Naive thymus-derived CD4-positive, alpha-beta T cell (primary cell): ENCODE results near the gene MYO5A. TPM values are rescaled to one million over a fixed set of nuclear protein-coding genes. Genes with fewer than 3 reads are reported as not detected.

ENCODE experiments used
- ATAC-seq: fragments of 150-1000 bp; cut with Tn5 transposase; 2 replicates; pipeline ENCODE4 v1.10.0; 2021; ENCODE audit warnings: mild to moderate bottlenecking, moderate library complexity
- CTCF ChIA-PET: fragments of 350-600 bp; sonication (Branson Sonifier 250); formaldehyde crosslinking; loops from one replicate; lab custom pipeline; 2021; ENCODE audit warnings: antibody characterized with exemption; lab: Charles Lee
- POLR2A ChIA-PET: fragments of 350-600 bp; sonication (Branson Sonifier 250); formaldehyde crosslinking; loops from one replicate; lab custom pipeline; 2021; ENCODE audit warnings: antibody characterized with exemption, inconsistent platforms; lab: Charles Lee
- DNase-seq, 9 donors: peaks; one replicate each; pipeline versions ENCODE4 v3.0.0 to v3.0.0-alpha.2; 2020 to 2022; ENCODE audit warnings: mixed read lengths in 1 of 9
- H3K27ac ChIP-seq: one replicate; pipeline ENCODE4 v1.7.0; 2013; ENCODE audit warnings: mild to moderate bottlenecking, low read depth, low read length, moderate library complexity
- H3K27me3 ChIP-seq, 2 donors: one replicate each; pipeline ENCODE4 v1.7.0; 2013; ENCODE audit warnings: low read length in 2 of 2, mild to moderate bottlenecking in 2 of 2, moderate library complexity in 2 of 2; ENCODE audit not compliant: control insufficient read depth in 2 of 2, insufficient read depth in 2 of 2
- H3K36me3 ChIP-seq, 3 experiments: 1 replicate in 2 of 3; 2 replicates in 1 of 3; pipeline ENCODE4 v1.7.0; 2013; ENCODE audit warnings: low read length in 3 of 3, mild to moderate bottlenecking in 3 of 3, moderate library complexity in 1 of 3; ENCODE audit not compliant: insufficient read depth in 3 of 3, control insufficient read depth in 2 of 3
- H3K4me1 ChIP-seq, 2 donors: one replicate each; pipeline ENCODE4 v1.7.0; 2013; ENCODE audit warnings: low read length in 2 of 2, mild to moderate bottlenecking in 2 of 2, moderate library complexity in 1 of 2; ENCODE audit not compliant: control insufficient read depth in 2 of 2, insufficient read depth in 2 of 2
- H3K4me3 ChIP-seq: 2 replicates; pipeline ENCODE4 v1.7.0; 2013; ENCODE audit warnings: mild to moderate bottlenecking, low read length
- H3K9me3 ChIP-seq, 3 experiments: 1 replicate in 2 of 3; 2 replicates in 1 of 3; pipeline ENCODE4 v1.7.0; 2013; ENCODE audit warnings: low read length in 3 of 3; ENCODE audit not compliant: control insufficient read depth in 2 of 3
- H3K27ac Mint-ChIP-seq, 9 donors: one replicate each; pipeline ENCODE4 v1.8.0; 2020 to 2022; ENCODE audit warnings: mixed read lengths in 9 of 9, mild to moderate bottlenecking in 8 of 9, moderate library complexity in 5 of 9, inconsistent platforms in 2 of 9
- H3K27me3 Mint-ChIP-seq, 5 donors: one replicate each; pipeline ENCODE4 v1.8.0; 2021 to 2022; ENCODE audit warnings: mixed read lengths in 5 of 5, mild to moderate bottlenecking in 1 of 5
- H3K36me3 Mint-ChIP-seq, 5 donors: one replicate each; pipeline ENCODE4 v1.8.0; 2020 to 2022; ENCODE audit warnings: mixed read lengths in 5 of 5, mild to moderate bottlenecking in 3 of 5, inconsistent platforms in 1 of 5
- H3K4me1 Mint-ChIP-seq, 7 donors: one replicate each; pipeline ENCODE4 v1.8.0; 2020 to 2022; ENCODE audit warnings: mixed read lengths in 7 of 7, mild to moderate bottlenecking in 3 of 7, inconsistent platforms in 1 of 7
- H3K4me3 Mint-ChIP-seq, 10 donors: one replicate each; pipeline ENCODE4 v1.8.0; 2020 to 2022; ENCODE audit warnings: mild to moderate bottlenecking in 10 of 10, mixed read lengths in 10 of 10, moderate library complexity in 6 of 10, inconsistent platforms in 2 of 10
- H3K9me3 Mint-ChIP-seq, 11 donors: one replicate each; pipeline ENCODE4 v1.8.0; 2020 to 2022; ENCODE audit warnings: mixed read lengths in 11 of 11, mild to moderate bottlenecking in 4 of 11, inconsistent platforms in 1 of 11, moderate library complexity in 1 of 11
- intact Hi-C, 2 donors: fragments of 100-400 bp; cut with micrococcal nuclease; formaldehyde crosslinking; loops; one replicate each; pipeline ENCODE4 v1.15.1; 2023
- polyA plus RNA-seq, 2 donors: library from polyadenylated mRNA; unstranded; fragments of 300-500 nt; fragmentation: Illumina TruSeq; gene quantifications; one replicate each; pipeline ENCODE4 v1.2.3, GENCODE V29; 2021
- total RNA-seq, 6 experiments: library from RNA in 5 of 6; stranded (reverse) in 5 of 6; gene quantifications; 1 replicate in 5 of 6; 2 replicates in 1 of 6; pipeline ENCODE4 v1.2.3 and lab custom pipeline; 2021 to 2026

The MYO5A gene
- total and polyA plus RNA-seq, 7 experiments from 2014 or later = 4.2 to 39.6 (median 20.8) TPM

DNA sequence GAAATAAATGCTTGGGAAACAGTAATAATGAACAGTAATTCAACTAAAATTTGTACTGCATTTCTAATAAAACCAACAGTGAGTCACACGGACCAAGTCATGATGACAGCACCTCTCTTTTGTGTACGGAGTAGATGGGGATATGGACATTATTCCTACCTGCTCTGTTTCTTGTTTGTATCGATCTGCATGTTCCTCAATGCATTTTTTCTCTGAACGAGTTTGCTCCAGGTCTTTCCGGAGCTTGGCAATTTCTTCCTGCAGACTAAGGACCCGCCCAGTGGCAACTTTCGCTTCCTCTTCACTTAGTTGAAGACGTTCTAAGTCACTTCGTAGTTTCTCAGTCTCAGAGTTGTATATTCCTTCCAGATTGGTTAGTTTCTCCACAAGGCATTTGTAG, 158.7 kb downstream of the MYO5A start:
- no peaks in the 10 kb centered on the region for H3K27me3 Mint-ChIP-seq
- H3K9me3 Mint-ChIP-seq = peaks cover 0 to 3% (median 0%) of the 10 kb centered on the region in 11 donors
- Histone ChIP-seq H3K36me3 (peaks cover 4 to 59% (median 25%) of the 10 kb centered on the region in 3 experiments), H3K9me3 (no peaks in the 10 kb centered on the region), H3K27me3 (no peaks in the 10 kb centered on the region), H3K4me3 (no peak overlapping the region), H3K4me1 (no peaks in the 10 kb centered on the region), H3K27ac (no peak overlapping the region)
- DNase-seq (no peak), ATAC-seq (peak; percentile 40)
- no peak overlapping the region for H3K27ac Mint-ChIP-seq
- POLR2A ChIA-PET = no interaction called here
- no peak overlapping the region for H3K4me3 Mint-ChIP-seq
- peaks cover 0 to 2% (median 0%) of the 10 kb centered on the region in 7 donors for H3K4me1 Mint-ChIP-seq
- CTCF ChIA-PET = no interaction called here
- intact Hi-C loops = no loop called here
- H3K36me3 Mint-ChIP-seq = peaks cover 9 to 76% (median 47%) of the 10 kb centered on the region in 5 donors

DNA sequence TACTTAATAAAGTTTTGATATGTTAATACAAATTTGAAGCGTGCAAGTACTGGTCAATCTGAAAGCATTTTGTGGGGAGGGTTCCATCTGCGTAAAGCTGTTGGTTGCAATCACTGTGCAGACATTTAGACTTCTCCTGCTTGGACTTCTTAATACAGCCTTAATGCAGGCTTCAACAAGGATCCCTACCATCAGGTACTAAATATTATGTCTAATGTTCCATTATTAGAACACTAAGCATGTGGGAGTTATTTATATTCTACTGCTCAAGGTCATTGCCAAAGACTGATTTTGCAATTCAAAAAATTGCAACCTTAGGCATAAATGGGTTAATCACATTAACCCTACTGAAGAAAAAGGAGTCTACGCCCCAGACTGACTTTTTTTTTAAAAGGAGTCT, 159.2 kb downstream of the MYO5A start:
- ChIA-PET CTCF (no interaction called here), POLR2A (no interaction called here)
- peaks cover 9 to 73% (median 44%) of the 10 kb centered on the region in 5 donors for H3K36me3 Mint-ChIP-seq
- Histone ChIP-seq H3K4me1 (no peaks in the 10 kb centered on the region), H3K36me3 (peaks cover 2 to 59% (median 24%) of the 10 kb centered on the region in 3 experiments), H3K4me3 (no peak overlapping the region), H3K9me3 (no peaks in the 10 kb centered on the region), H3K27ac (no peak overlapping the region), H3K27me3 (no peaks in the 10 kb centered on the region)
- no peak overlapping the region for H3K4me3 Mint-ChIP-seq
- no peak for ATAC-seq
- peaks cover 0 to 2% (median 0%) of the 10 kb centered on the region in 7 donors for H3K4me1 Mint-ChIP-seq
- H3K27ac Mint-ChIP-seq = no peak overlapping the region
- H3K9me3 Mint-ChIP-seq = peaks cover 0 to 3% (median 0%) of the 10 kb centered on the region in 11 donors
- no peaks in the 10 kb centered on the region for H3K27me3 Mint-ChIP-seq
- no peak for DNase-seq
- intact Hi-C loops = no loop called here

DNA sequence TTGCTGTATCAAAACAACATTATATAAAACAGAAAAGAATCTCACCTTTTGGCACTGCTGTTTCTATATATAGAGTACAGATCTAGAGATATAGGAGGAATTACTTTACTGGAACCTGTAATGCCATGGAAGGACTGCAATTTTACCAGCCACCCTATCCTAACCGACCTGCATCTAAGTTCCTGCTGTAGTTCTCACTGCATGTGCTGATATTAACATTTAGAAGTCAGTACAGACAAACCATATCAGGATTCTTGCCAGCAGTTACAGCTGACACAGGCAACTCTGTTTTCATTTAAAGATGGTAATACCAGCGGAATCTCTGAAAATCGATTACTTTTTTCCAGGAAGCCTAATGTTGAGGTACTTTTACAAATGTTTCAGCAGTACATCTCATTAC, 159.7 kb downstream of the MYO5A start:
- no peaks in the 10 kb centered on the region for H3K27me3 ChIP-seq
- H3K36me3 ChIP-seq = peaks cover 0 to 56% (median 19%) of the 10 kb centered on the region in 3 experiments
- H3K27me3 Mint-ChIP-seq = no peaks in the 10 kb centered on the region
- H3K4me1 ChIP-seq = no peaks in the 10 kb centered on the region
- no peak overlapping the region for H3K4me3 ChIP-seq
- ATAC-seq (no peak), DNase-seq (no peak)
- intact Hi-C loops = no loop called here
- no peaks in the 10 kb centered on the region for H3K9me3 ChIP-seq
- peaks cover 0 to 2% (median 0%) of the 10 kb centered on the region in 7 donors for H3K4me1 Mint-ChIP-seq
- CTCF ChIA-PET = no interaction called here
- H3K27ac ChIP-seq = no peak overlapping the region
- H3K27ac Mint-ChIP-seq = no peak overlapping the region
- H3K36me3 Mint-ChIP-seq = peaks cover 9 to 71% (median 41%) of the 10 kb centered on the region in 5 donors
- no peak overlapping the region for H3K4me3 Mint-ChIP-seq
- POLR2A ChIA-PET = no interaction called here
- H3K9me3 Mint-ChIP-seq = no peaks in the 10 kb centered on the region

DNA sequence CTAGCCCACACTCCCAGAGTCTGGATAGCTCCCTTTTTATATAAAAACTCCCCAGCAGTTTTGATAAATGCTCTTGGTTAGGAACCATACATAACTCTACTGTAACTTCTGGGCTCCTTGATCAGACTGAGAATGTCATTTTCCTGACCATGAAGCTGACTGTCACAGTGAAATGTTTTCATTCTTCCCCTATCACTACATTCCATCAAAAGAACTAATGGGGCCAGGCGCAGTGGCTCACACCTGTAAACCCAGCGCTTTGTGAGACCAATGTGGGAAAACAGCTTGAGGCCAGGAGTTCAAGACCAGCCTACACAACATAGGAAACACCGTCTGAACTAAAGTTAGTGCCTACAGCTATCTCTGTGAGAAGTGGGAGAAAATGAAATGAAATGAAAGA, 160.3 kb downstream of the MYO5A start:
- Histone ChIP-seq H3K36me3 (peaks cover 0 to 54% (median 19%) of the 10 kb centered on the region in 3 experiments), H3K4me3 (no peak overlapping the region), H3K9me3 (no peaks in the 10 kb centered on the region), H3K27ac (no peak overlapping the region), H3K27me3 (no peaks in the 10 kb centered on the region), H3K4me1 (no peaks in the 10 kb centered on the region)
- CTCF ChIA-PET = no interaction called here
- no peak for DNase-seq
- intact Hi-C loops = no loop called here
- Mint-ChIP-seq H3K4me1 (peaks cover 0 to 2% (median 0%) of the 10 kb centered on the region in 7 donors), H3K27ac (no peak overlapping the region), H3K27me3 (no peaks in the 10 kb centered on the region), H3K36me3 (peaks cover 12 to 76% (median 44%) of the 10 kb centered on the region in 5 donors), H3K4me3 (no peak overlapping the region), H3K9me3 (no peaks in the 10 kb centered on the region)
- POLR2A ChIA-PET = interaction anchor here (0.6 kb wide), 1 partner anchor 210 kb away, joined by 3 read pairs; no protein-coding TSS in a partner anchor
- ATAC-seq = no peak

DNA sequence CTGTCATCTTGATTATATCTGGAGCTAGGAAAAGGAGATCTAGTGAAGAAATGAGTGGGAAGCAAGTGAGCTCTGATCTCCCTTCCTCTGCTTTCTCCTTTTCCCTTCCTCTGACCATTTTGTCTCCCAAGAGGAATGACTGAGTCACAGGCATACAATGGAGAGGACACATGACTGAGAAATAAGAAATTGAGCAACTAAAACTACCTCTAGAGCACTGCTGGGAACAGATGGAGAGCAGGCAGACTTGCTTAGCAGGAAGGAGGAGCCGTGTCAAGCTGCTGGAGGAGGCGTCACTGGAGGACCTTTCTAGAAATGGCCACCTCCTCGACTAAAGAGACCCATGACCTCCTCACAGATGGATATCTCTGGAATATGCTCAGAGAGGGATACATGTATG, 166.2 kb downstream of the MYO5A start:
- ChIA-PET CTCF (interaction anchor here (0.7 kb wide), 1 partner anchor 101 kb away, joined by 3 read pairs; no protein-coding TSS in a partner anchor), POLR2A (no interaction called here)
- Mint-ChIP-seq H3K36me3 (peaks cover 14 to 62% (median 23%) of the 10 kb centered on the region in 5 donors), H3K27me3 (no peaks in the 10 kb centered on the region), H3K4me3 (no peak overlapping the region), H3K27ac (peak overlapping the region in 1 of 9 donors; percentile 44), H3K4me1 (peaks cover 0 to 4% (median 0%) of the 10 kb centered on the region in 7 donors), H3K9me3 (no peaks in the 10 kb centered on the region)
- ATAC-seq (no peak), DNase-seq (no peak)
- no peak overlapping the region for H3K27ac ChIP-seq
- no peaks in the 10 kb centered on the region for H3K27me3 ChIP-seq
- intact Hi-C loops = no loop called here
- no peaks in the 10 kb centered on the region for H3K9me3 ChIP-seq
- peaks cover 0 to 51% (median 3%) of the 10 kb centered on the region in 3 experiments for H3K36me3 ChIP-seq
- no peaks in the 10 kb centered on the region for H3K4me1 ChIP-seq
- H3K4me3 ChIP-seq = no peak overlapping the region

DNA sequence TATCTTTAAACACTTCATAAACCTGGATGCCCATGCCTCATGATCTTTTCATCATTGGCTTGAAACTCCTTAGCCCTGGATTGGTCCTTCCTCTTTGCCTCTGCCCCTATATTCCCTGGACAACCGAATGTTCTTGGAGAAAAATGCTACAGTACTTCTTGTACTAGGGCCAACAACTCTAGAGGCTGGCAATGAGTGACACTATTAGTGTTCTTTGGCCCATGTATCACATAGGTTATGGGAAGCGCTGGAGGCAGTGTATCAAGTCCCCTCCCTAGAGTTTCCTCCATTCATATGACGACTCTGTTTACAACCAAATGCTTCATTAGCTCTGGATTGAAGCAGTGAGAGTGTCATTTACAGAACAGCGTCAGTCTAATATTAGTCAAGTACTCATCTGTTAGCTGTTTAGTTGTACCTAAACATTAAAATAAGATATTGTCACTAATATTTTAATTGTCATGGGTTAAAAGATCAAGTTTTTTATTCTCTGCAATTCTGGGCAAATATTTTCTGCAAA, 166.6 kb downstream of the MYO5A start:
- H3K4me1 ChIP-seq = no peaks in the 10 kb centered on the region
- CTCF ChIA-PET = interaction anchor here (0.7 kb wide), 1 partner anchor 101 kb away, joined by 3 read pairs; no protein-coding TSS in a partner anchor
- Mint-ChIP-seq H3K27ac (peak overlapping the region in 4 of 9 donors; percentile 9 to 56 (median 38)), H3K4me3 (no peak overlapping the region), H3K36me3 (peaks cover 16 to 62% (median 25%) of the 10 kb centered on the region in 5 donors), H3K27me3 (no peaks in the 10 kb centered on the region), H3K9me3 (no peaks in the 10 kb centered on the region), H3K4me1 (peaks cover 0 to 4% (median 0%) of the 10 kb centered on the region in 7 donors)
- no peaks in the 10 kb centered on the region for H3K27me3 ChIP-seq
- intact Hi-C loops = no loop called here
- no peak for ATAC-seq
- no peak overlapping the region for H3K4me3 ChIP-seq
- DNase-seq = no peak
- H3K9me3 ChIP-seq = no peaks in the 10 kb centered on the region
- no peak overlapping the region for H3K27ac ChIP-seq
- POLR2A ChIA-PET = no interaction called here
- H3K36me3 ChIP-seq = peaks cover 0 to 51% (median 3%) of the 10 kb centered on the region in 3 experiments

DNA sequence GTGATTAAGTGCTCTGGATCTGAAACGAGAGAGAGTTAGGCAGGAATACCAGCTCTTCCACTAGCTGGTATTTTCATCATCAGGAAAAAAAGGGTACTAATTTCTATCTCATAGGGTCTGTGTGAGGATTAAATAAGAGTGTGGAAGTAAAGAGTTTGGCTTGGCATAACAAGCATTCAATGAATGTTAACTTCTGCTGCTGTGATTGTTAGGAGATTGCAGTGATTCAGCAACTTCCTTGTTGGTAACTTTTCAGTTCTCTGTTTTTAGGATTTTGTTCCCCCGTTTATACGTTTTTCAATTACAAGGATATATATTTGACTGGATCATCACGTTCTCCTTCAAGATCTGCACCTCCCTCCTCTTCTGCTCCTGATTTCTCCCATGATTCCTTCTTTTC, 167.2 kb downstream of the MYO5A start:
- peaks cover 16 to 60% (median 25%) of the 10 kb centered on the region in 5 donors for H3K36me3 Mint-ChIP-seq
- H3K27me3 Mint-ChIP-seq = no peaks in the 10 kb centered on the region
- H3K27ac Mint-ChIP-seq = peak overlapping the region in 3 of 9 donors; percentile 9 to 56 (median 31)
- ATAC-seq = no peak
- H3K4me3 Mint-ChIP-seq = no peak overlapping the region
- no peaks in the 10 kb centered on the region for H3K9me3 Mint-ChIP-seq
- Histone ChIP-seq H3K27ac (no peak overlapping the region), H3K4me1 (no peaks in the 10 kb centered on the region), H3K27me3 (no peaks in the 10 kb centered on the region), H3K4me3 (no peak overlapping the region), H3K9me3 (no peaks in the 10 kb centered on the region), H3K36me3 (peaks cover 0 to 51% (median 3%) of the 10 kb centered on the region in 3 experiments)
- ChIA-PET CTCF (no interaction called here), POLR2A (no interaction called here)
- intact Hi-C loops = no loop called here
- no peak for DNase-seq
- peaks cover 0 to 4% (median 0%) of the 10 kb centered on the region in 7 donors for H3K4me1 Mint-ChIP-seq
